Duodenal mucosa (tissue), 2 donors: ENCODE data around the gene TCL1B.

Source experiments
- H3K27ac ChIP-seq: one replicate; pipeline ENCODE4 v1.7.0; 2013; ENCODE audit warnings: low read depth, low read length
- H3K27me3 ChIP-seq, 2 donors: one replicate each; pipeline ENCODE4 v1.7.0; 2013; ENCODE audit warnings: low read length in 2 of 2, control low read depth in 1 of 2; ENCODE audit not compliant: insufficient read depth in 2 of 2, control insufficient read depth in 1 of 2
- H3K36me3 ChIP-seq, 2 donors: one replicate each; pipeline ENCODE4 v1.7.0; 2013; ENCODE audit warnings: low read length in 2 of 2, control low read depth in 1 of 2; ENCODE audit not compliant: insufficient read depth in 2 of 2, control insufficient read depth in 1 of 2
- H3K4me1 ChIP-seq, 2 donors: one replicate each; pipeline ENCODE4 v1.7.0; 2013; ENCODE audit warnings: low read length in 2 of 2, control low read depth in 1 of 2; ENCODE audit not compliant: insufficient read depth in 2 of 2, control insufficient read depth in 1 of 2
- H3K4me3 ChIP-seq, 2 donors: one replicate each; pipeline ENCODE4 v1.7.0; 2013; ENCODE audit warnings: low read length in 2 of 2, low read depth in 1 of 2
- H3K9ac ChIP-seq, 2 donors: one replicate each; pipeline ENCODE4 v1.7.0; 2013; ENCODE audit warnings: low read length in 2 of 2, low read depth in 1 of 2
- H3K9me3 ChIP-seq, 2 donors: one replicate each; pipeline ENCODE4 v1.7.0; 2013; ENCODE audit warnings: low read length in 2 of 2, control low read depth in 1 of 2; ENCODE audit not compliant: control insufficient read depth in 1 of 2

TCL1B gene

GRCh38 chr14:95741781-95742180 lies 55.6 kb downstream of the TCL1B start:
- no peak overlapping the region for H3K9ac ChIP-seq
- H3K4me3 ChIP-seq: no peak overlapping the region
- no peaks in the 10 kb centered on the region for H3K27me3 ChIP-seq
- no peaks in the 10 kb centered on the region for H3K9me3 ChIP-seq
- no peaks in the 10 kb centered on the region for H3K36me3 ChIP-seq
- H3K27ac ChIP-seq: no peak overlapping the region
- H3K4me1 ChIP-seq: no peaks in the 10 kb centered on the region
